GM10248 (cell line): ENCODE data around the gene CCDC30.

Experiments
- CTCF ChIA-PET: fragments of 300-600 bp; sonication (Branson Sonifier 250); formaldehyde crosslinking; extraction: SDS; loops from one replicate; lab custom pipeline; 2021; ENCODE audit warnings: antibody characterized with exemption; lab: Yijun Ruan, JAX
- POLR2A ChIA-PET: fragments of 350-650 bp; sonication (Branson Sonifier 250); formaldehyde crosslinking; extraction: SDS; loops from one replicate; lab custom pipeline; 2020; ENCODE audit warnings: antibody characterized with exemption; lab: Yijun Ruan, JAX
- DNase-seq: peaks from one replicate; pipeline ENCODE4 v3.0.0; 2012; ENCODE audit errors: extremely low spot score
- CTCF ChIP-seq: IDR thresholded peaks from 2 replicates; pipeline ENCODE4 v1.5.1; 2012; ENCODE audit warnings: mild to moderate bottlenecking, low read depth; ENCODE audit errors: extremely low read depth, missing control alignments, control extremely low read depth

The CCDC30 gene

GRCh38 chr1:42674682-42675081 lies 211.6 kb downstream of the CCDC30 start:
- DNase-seq = no peak
- ChIA-PET CTCF (interaction anchor here (1.2 kb wide), 1 partner anchor 8 kb away, joined by 4 read pairs; no protein-coding TSS in a partner anchor), POLR2A (no interaction called here)
- TF ChIP-seq CTCF = no peak

- TF ChIP-seq CTCF = no peak
- CTCF ChIA-PET = interaction anchor here (1.2 to 1.5 kb wide), 3 partner anchors 9 to 15 kb away, joined by 3 to 4 read pairs (median 3); no protein-coding TSS in a partner anchor
- POLR2A ChIA-PET = no interaction called here
- DNase-seq = no peak
These were observed 212.4 kb downstream of the CCDC30 start for GRCh38 chr1:42675467-42675866.

- POLR2A ChIA-PET = interaction anchor here (0.7 kb wide), 1 partner anchor 14 kb away, joined by 3 read pairs; no protein-coding TSS in a partner anchor
- TF ChIP-seq CTCF = no peak
- no peak for DNase-seq
These were observed 213.5 kb downstream of the CCDC30 start for GRCh38 chr1:42676534-42677087.

GRCh38 chr1:42679364-42679983 lies 216.4 kb downstream of the CCDC30 start:
- no peak for TF ChIP-seq CTCF
- ChIA-PET POLR2A (no interaction called here), CTCF (interaction anchor here (0.6 to 2.4 kb wide), 6 partner anchors 8 to 335 kb away, joined by 3 to 12 read pairs (median 3); no protein-coding TSS in a partner anchor)

More at GRCh38 chr1:42676534-42677087, 213.5 kb downstream of the CCDC30 start:
- CTCF ChIA-PET = interaction anchor here (1.2 to 1.5 kb wide), 2 partner anchors 14 to 15 kb away, joined by 3 read pairs; no protein-coding TSS in a partner anchor

GRCh38 chr1:42680055-42680454 lies 217.0 kb downstream of the CCDC30 start:
- TF ChIP-seq CTCF = no peak
- ChIA-PET POLR2A (no interaction called here), CTCF (interaction anchor here (0.6 to 1.8 kb wide), 4 partner anchors 7 to 335 kb away, joined by 3 to 4 read pairs (median 3); no protein-coding TSS in a partner anchor)
- no peak for DNase-seq

More at GRCh38 chr1:42679364-42679983, 216.4 kb downstream of the CCDC30 start:
- DNase-seq = no peak

GRCh38 chr1:42680921-42681683 lies 218.0 kb downstream of the CCDC30 start:
- CTCF ChIA-PET = interaction anchor here (1.8 kb wide), 1 partner anchor 10 kb away, joined by 4 read pairs; no protein-coding TSS in a partner anchor
- no peak for DNase-seq
- no peak for TF ChIP-seq CTCF
- POLR2A ChIA-PET = interaction anchor here (1.1 kb wide), 1 partner anchor 9 kb away, joined by 3 read pairs; no protein-coding TSS in a partner anchor
